GM12874 (cell line): ENCODE data around the gene MMAB.

Source experiments
- CTCF ChIP-seq: IDR thresholded peaks from 2 replicates; pipeline ENCODE4 v1.5.1; 2011; ENCODE audit warnings: low read depth, mild to moderate bottlenecking, control low read depth, low read length, moderate library complexity; ENCODE audit not compliant: insufficient read depth

The MMAB gene

GRCh38 chr12:109573914-109574244, 575 bp upstream of the MMAB start:
- no peak for TF ChIP-seq CTCF

GRCh38 chr12:109572506-109572845, 828 bp downstream of the MMAB start:
- TF ChIP-seq CTCF = no peak

- TF ChIP-seq CTCF = no peak
These were observed 1.4 kb downstream of the MMAB start for GRCh38 chr12:109571773-109572505.

- TF ChIP-seq CTCF = no peak
These were observed 4.8 kb downstream of the MMAB start for GRCh38 chr12:109568486-109568885.

- TF ChIP-seq CTCF = no peak
These were observed 5.3 kb downstream of the MMAB start for GRCh38 chr12:109567967-109568366.

GRCh38 chr12:109567296-109567695, 6.0 kb downstream of the MMAB start:
- TF ChIP-seq CTCF = no peak

- TF ChIP-seq CTCF = no peak
These were observed 6.9 kb downstream of the MMAB start for GRCh38 chr12:109566424-109566823.
